Stomach (tissue), 9 donors: Measurements from ENCODE around the gene GATA2. TPM values are rescaled to one million over a fixed set of nuclear protein-coding genes. Genes with fewer than 3 reads are reported as not detected.

ENCODE experiments used
- DNase-seq, 2 donors: peaks; one replicate each; pipeline versions ENCODE4 v3.0.0 to v3.0.0-alpha.2; 2013 to 2019
- H3K27ac ChIP-seq, 5 donors: fragments of 200-600 bp in 4 of 5; sonication (generic) in 4 of 5; one replicate each; pipeline ENCODE4 v1.5.1; 2013 to 2019; ENCODE audit warnings: mild to moderate bottlenecking in 1 of 5, moderate library complexity in 1 of 5
- H3K27me3 ChIP-seq, 3 donors: fragments of 200-600 bp; sonication (generic); one replicate each; pipeline ENCODE4 v1.5.1; 2017 to 2019; ENCODE audit warnings: mixed run types in 1 of 3
- H3K36me3 ChIP-seq, 4 donors: fragments of 200-600 bp; sonication (generic); 1 replicate in 3 of 4; 2 replicates in 1 of 4; pipeline ENCODE4 v1.5.1; 2016 to 2019
- H3K4me1 ChIP-seq, 4 donors: fragments of 200-600 bp; sonication (generic); one replicate each; pipeline ENCODE4 v1.5.1; 2016 to 2019
- H3K4me3 ChIP-seq, 4 donors: fragments of 200-600 bp; sonication (generic) in 3 of 4; one replicate each; pipeline ENCODE4 v1.5.1; 2016 to 2019; ENCODE audit warnings: mild to moderate bottlenecking in 1 of 4
- H3K9me3 ChIP-seq, 4 donors: fragments of 200-600 bp; sonication (generic); one replicate each; pipeline ENCODE4 v1.5.1; 2016 to 2019
- CTCF ChIP-seq, 7 experiments: fragments of 450-650 bp in 4 of 7; fragments of 200-600 bp in 3 of 7; sonication (generic) in 3 of 7; IDR thresholded peaks; one replicate each; pipeline ENCODE4 v1.5.1; 2016 to 2019; ENCODE audit warnings: antibody characterized with exemption in 7 of 7, control low read depth in 2 of 7, mild to moderate bottlenecking in 1 of 7
- EP300 ChIP-seq: sonication (generic); formaldehyde crosslinking; IDR thresholded peaks from one replicate; pipeline ENCODE4 v1.6.1; 2017; ENCODE audit warnings: antibody characterized with exemption
- POLR2A ChIP-seq, 4 donors: fragments of 450-650 bp; IDR thresholded peaks; one replicate each; pipeline ENCODE4 v1.6.1; 2016; ENCODE audit warnings: antibody characterized with exemption in 4 of 4, control low read depth in 2 of 4, mild to moderate bottlenecking in 1 of 4, moderate library complexity in 1 of 4
- POLR2AphosphoS5 ChIP-seq, 3 donors: sonication (generic); formaldehyde crosslinking; IDR thresholded peaks; one replicate each; pipeline ENCODE4 v1.6.1; 2016; ENCODE audit warnings: antibody characterized with exemption in 3 of 3
- WGBS, 5 donors: extraction: QIAGEN DNeasy Blood & Tissue Kit in 3 of 5; methylation state at CpG; one replicate each; pipeline versions ENCODE4 v1.1.5 to v1.1.7; 2013 to 2018; 5-methylcytosine and 5-hydroxymethylcytosine counted together
- intact Hi-C: fragments of 100-400 bp; cut with DNase I; formaldehyde crosslinking; loops from one replicate; pipeline ENCODE4 v1.15.1; 2023; ENCODE audit warnings: low total_unique reads
- polyA plus RNA-seq, 3 donors: library from polyadenylated mRNA; stranded (reverse); fragments of 200-250 nt; gene quantifications; one replicate each; pipeline ENCODE4 v1.2.3, GENCODE V29; 2013
- total RNA-seq, 5 donors: library from RNA; depleted of rRNA; stranded (reverse); fragments of >200 nt; gene quantifications; one replicate each; pipeline versions ENCODE4 v1.1.0 to v1.2.3, GENCODE V29; 2014 to 2016
- donor health status: healthy with polysubstance abuse.
- donor health status: Bipolar disorder and iron deficiency.
- donor health status: healthy.

Gene GATA2
- total and polyA plus RNA-seq, 8 donors, result 2.3 to 9.1 (median 3.4) TPM

- no peaks in the 10 kb centered on the region for H3K4me1 ChIP-seq
- no peak for TF ChIP-seq POLR2AphosphoS5 (IDR thresholded peaks at IDR 0.05)
- no peak for TF ChIP-seq CTCF (IDR thresholded peaks at IDR 0.05)
- no peak for TF ChIP-seq EP300
- no peak for TF ChIP-seq POLR2A (IDR thresholded peaks at IDR 0.05)
- 83 to 94% (median 88%) methylated on average over 7 to 9 of the region's 9 CpGs for WGBS, 5 donors
- H3K27me3 ChIP-seq, result peaks cover 0 to 55% (median 25%) of the 10 kb centered on the region in 3 donors
- no peak overlapping the region for H3K4me3 ChIP-seq
- intact Hi-C loops, result no loop called here
- DNase-seq, result no peak
- no peaks in the 10 kb centered on the region for H3K36me3 ChIP-seq
- H3K9me3 ChIP-seq, result no peaks in the 10 kb centered on the region
- no peak overlapping the region for H3K27ac ChIP-seq
These were observed 40.9 kb downstream of the GATA2 start for GRCh38 chr3:128452120-128452519.

- 65 to 85% (median 79%) methylated on average over 4 to 6 of the region's 6 CpGs for WGBS, 5 donors
- no peak for DNase-seq
- Histone ChIP-seq H3K4me1 (no peaks in the 10 kb centered on the region), H3K27ac (no peak overlapping the region), H3K27me3 (peaks cover 0 to 25% (median 7%) of the 10 kb centered on the region in 3 donors), H3K36me3 (no peaks in the 10 kb centered on the region), H3K9me3 (no peaks in the 10 kb centered on the region), H3K4me3 (no peak overlapping the region)
- intact Hi-C loops, result no loop called here
- no peak for TF ChIP-seq EP300
These were observed 43.8 kb downstream of the GATA2 start for GRCh38 chr3:128449111-128449638.

DNA sequence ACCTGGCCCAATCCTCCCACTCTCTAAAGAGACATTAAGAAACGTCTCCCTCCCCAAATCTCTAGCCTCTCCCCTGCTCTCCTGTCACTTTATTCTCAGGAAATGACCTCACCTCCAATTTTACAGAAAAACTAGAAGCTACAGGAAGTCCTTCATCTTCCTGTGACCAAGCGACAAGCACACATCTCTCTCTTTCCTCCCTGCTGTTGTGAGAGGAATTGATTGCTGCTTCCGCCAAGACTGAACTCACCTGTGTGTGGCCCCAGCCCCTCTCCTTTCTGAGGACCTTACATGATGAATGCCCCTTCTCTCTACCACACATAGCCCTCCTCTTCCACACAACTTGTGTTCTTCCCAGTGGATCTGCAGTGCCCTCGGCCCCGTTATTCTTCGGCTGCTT is 44.5 kb downstream of the GATA2 start:
- peaks cover 0 to 22% (median 2%) of the 10 kb centered on the region in 3 donors for H3K27me3 ChIP-seq
- no peak overlapping the region for H3K27ac ChIP-seq
- intact Hi-C loops, result no loop called here
- H3K4me1 ChIP-seq, result no peaks in the 10 kb centered on the region
- no peaks in the 10 kb centered on the region for H3K9me3 ChIP-seq
- no peaks in the 10 kb centered on the region for H3K36me3 ChIP-seq
- DNase-seq, result peak in 1 of 2 donors; percentile 20
- TF ChIP-seq CTCF (IDR thresholded peaks at IDR 0.05), result no peak
- TF ChIP-seq POLR2A (IDR thresholded peaks at IDR 0.05), result no peak
- TF ChIP-seq POLR2AphosphoS5 (IDR thresholded peaks at IDR 0.05), result no peak
- TF ChIP-seq EP300, result no peak
- 55 to 68% (median 64%) methylated on average over 6 of the region's 6 CpGs for WGBS, 5 donors
- no peak overlapping the region for H3K4me3 ChIP-seq

DNA sequence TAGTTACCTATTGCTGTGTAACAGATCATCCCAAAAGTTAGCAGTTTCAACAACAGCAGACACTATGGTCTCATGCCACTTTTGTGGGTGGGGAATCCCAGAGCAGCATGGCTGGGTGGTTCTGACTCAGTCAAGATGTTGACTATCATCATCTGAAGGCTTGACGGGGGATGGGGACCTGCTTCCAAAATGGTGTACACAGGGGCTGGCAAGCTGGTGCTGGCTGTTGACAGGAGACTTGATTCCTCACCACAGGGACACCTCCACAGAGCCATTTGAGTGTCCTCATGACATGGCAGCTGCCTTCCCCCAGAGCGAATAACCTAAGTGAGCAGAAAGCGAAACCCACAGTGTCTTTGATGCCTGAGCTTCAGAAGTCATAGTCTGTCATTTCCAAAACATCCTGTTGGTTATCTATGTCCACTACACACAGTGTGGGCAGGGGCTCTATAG is 45.4 kb downstream of the GATA2 start:
- WGBS, 5 donors, result 87 to 100% (median 93%) methylated on average over 3 of the region's 3 CpGs
- H3K27me3 ChIP-seq, result peaks cover 0 to 14% (median 0%) of the 10 kb centered on the region in 3 donors
- DNase-seq, result no peak
- no peaks in the 10 kb centered on the region for H3K9me3 ChIP-seq
- intact Hi-C loops, result no loop called here
- H3K27ac ChIP-seq, result no peak overlapping the region
- no peaks in the 10 kb centered on the region for H3K4me1 ChIP-seq
- no peak overlapping the region for H3K4me3 ChIP-seq
- TF ChIP-seq EP300, result no peak
- no peak for TF ChIP-seq POLR2A (IDR thresholded peaks at IDR 0.05)
- TF ChIP-seq CTCF (IDR thresholded peaks at IDR 0.05), result no peak
- TF ChIP-seq POLR2AphosphoS5 (IDR thresholded peaks at IDR 0.05), result no peak
- H3K36me3 ChIP-seq, result no peaks in the 10 kb centered on the region

GRCh38 chr3:128446821-128447220 is 46.2 kb downstream of the GATA2 start:
- intact Hi-C loops, result no loop called here
- no peaks in the 10 kb centered on the region for H3K9me3 ChIP-seq
- WGBS, 5 donors, result 77 to 94% (median 87%) methylated on average over 1 of the region's 1 CpG

More at GRCh38 chr3:128446821-128447220, 46.2 kb downstream of the GATA2 start:
- no peaks in the 10 kb centered on the region for H3K4me1 ChIP-seq
- no peak overlapping the region for H3K27ac ChIP-seq
- TF ChIP-seq EP300 (no peak), CTCF (IDR thresholded peaks at IDR 0.05) (no peak), POLR2A (IDR thresholded peaks at IDR 0.05) (no peak), POLR2AphosphoS5 (IDR thresholded peaks at IDR 0.05) (no peak)
- DNase-seq, result no peak
- no peaks in the 10 kb centered on the region for H3K36me3 ChIP-seq
- no peak overlapping the region for H3K4me3 ChIP-seq
- H3K27me3 ChIP-seq, result peaks cover 0 to 6% (median 0%) of the 10 kb centered on the region in 3 donors
